Measurements from ENCODE around the gene MZB1. TPM values are rescaled to one million over a fixed set of nuclear protein-coding genes. Genes with fewer than 3 reads are reported as not detected.
A peak's percentile ranks its signal among the peaks of the same experiment; 100 is the strongest.

MZB1 gene
- polyA plus RNA-seq, 2 of the 4 experiments (the other 2 are of a cell fraction), result 0.09 TPM; not detected in 1

GRCh38 chr5:139392678-139393496 lies 3.2 kb upstream of the MZB1 start (continued):
- TF ChIP-seq CHD2 (IDR thresholded peaks at IDR 0.05; ENCODE audit: low read length, partially characterized antibody) (peak; percentile 64), EHMT2 (IDR thresholded peaks at IDR 0.05; ENCODE audit: low read depth) (no peak), CBX8 (IDR thresholded peaks at IDR 0.05) (no peak), POLR2AphosphoS2 (conservative IDR thresholded peaks at IDR 0.05; ENCODE audit: low read length) (0 out of 2 replicates have a peak, but pooled peaks have one; percentile 5), MAZ (IDR thresholded peaks at IDR 0.05; ENCODE audit: borderline replicate concordance, low read depth, low read length) (0 out of 2 replicates have a peak, but pooled peaks have one; percentile 62), TFCP2L1 (CRISPR knock-in tag; IDR thresholded peaks at IDR 0.05) (0 out of 2 replicates have a peak, but pooled peaks have one; percentile 21)
- TF ChIP-seq, protein P1, sequence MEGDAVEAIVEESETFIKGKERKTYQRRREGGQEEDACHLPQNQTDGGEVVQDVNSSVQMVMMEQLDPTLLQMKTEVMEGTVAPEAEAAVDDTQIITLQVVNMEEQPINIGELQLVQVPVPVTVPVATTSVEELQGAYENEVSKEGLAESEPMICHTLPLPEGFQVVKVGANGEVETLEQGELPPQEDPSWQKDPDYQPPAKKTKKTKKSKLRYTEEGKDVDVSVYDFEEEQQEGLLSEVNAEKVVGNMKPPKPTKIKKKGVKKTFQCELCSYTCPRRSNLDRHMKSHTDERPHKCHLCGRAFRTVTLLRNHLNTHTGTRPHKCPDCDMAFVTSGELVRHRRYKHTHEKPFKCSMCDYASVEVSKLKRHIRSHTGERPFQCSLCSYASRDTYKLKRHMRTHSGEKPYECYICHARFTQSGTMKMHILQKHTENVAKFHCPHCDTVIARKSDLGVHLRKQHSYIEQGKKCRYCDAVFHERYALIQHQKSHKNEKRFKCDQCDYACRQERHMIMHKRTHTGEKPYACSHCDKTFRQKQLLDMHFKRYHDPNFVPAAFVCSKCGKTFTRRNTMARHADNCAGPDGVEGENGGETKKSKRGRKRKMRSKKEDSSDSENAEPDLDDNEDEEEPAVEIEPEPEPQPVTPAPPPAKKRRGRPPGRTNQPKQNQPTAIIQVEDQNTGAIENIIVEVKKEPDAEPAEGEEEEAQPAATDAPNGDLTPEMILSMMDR (IDR thresholded peaks at IDR 0.05), result peak; percentile 86

DNA sequence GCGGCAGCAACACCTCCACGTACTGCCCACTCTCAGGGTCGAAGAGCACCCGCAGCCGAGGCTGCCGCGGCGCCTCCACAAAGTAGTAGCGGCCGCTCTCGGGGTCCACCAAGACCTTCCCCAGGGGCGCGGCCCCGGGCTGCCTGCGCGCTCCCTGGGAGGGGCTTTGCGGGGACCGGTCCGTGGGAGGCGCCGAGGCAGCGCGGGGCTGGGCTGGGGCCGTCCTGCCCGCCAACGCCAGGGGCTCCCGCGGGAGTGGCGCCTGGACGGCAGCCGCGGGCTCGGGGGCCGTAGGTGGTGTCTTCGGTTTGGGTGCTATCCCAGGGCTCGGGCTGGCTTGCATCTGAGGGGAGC lies 2.6 kb upstream of the MZB1 start:
- ATAC-seq (peak; percentile 55 to 73; a peak in 5 of 6 replicates), FAIRE-seq (no peak), DNase-seq (ENCODE audit: low read depth in 1 of 2, low spot score in 1 of 2) (peak in 1 of 2 experiments; percentile 32)
- Histone ChIP-seq H3K27ac (peak overlapping the region; percentile 89 to 92), H3K4me1 (peaks cover 48% of the 10 kb centered on the region), H3K9me3 (no peaks in the 10 kb centered on the region), H3K4me3 (peak overlapping the region; percentile 85), H3K4me2 (peak overlapping the region; percentile 93)
- ChIA-PET CTCF (interaction anchor here (0.7 to 2.4 kb wide), 12 partner anchors 10 to 739 kb away, joined by 3 to 16 read pairs (median 4); partner anchors contain the start of genes MATR3 and PAIP2), POLR2A (interaction anchor here (0.6 to 3.1 kb wide), 6 partner anchors 9 to 50 kb away, joined by 3 to 18 read pairs (median 3); partner anchors contain the start of genes PAIP2 and SLC23A1)
- TF ChIP-seq ESRRA (IDR thresholded peaks at IDR 0.05; ENCODE audit: borderline replicate concordance, low read length), result no peak
- no peak for TF ChIP-seq ZC3H11A (IDR thresholded peaks at IDR 0.05)
- TF ChIP-seq HOXA7 (CRISPR knock-in tag; IDR thresholded peaks at IDR 0.05), result no peak
- no peak for TF ChIP-seq BHLHE40 (IDR thresholded peaks at IDR 0.05; ENCODE audit: low read depth, low read length)
- no peak for TF ChIP-seq TFCP2L1 (CRISPR knock-in tag; IDR thresholded peaks at IDR 0.05)
- TF ChIP-seq NR3C1 (IDR thresholded peaks at IDR 0.05), result no peak
- TF ChIP-seq BCL3 (IDR thresholded peaks at IDR 0.05), result 0 out of 3 replicates have a peak, but pooled peaks have one; percentile 24
- TF ChIP-seq POLR2AphosphoS2 (conservative IDR thresholded peaks at IDR 0.05; ENCODE audit: low read length), result 0 out of 2 replicates have a peak, but pooled peaks have one; percentile 48
- no peak for TF ChIP-seq SMC3 (IDR thresholded peaks at IDR 0.05)
- TF ChIP-seq NPAS2 (CRISPR knock-in tag; IDR thresholded peaks at IDR 0.05; ENCODE audit: borderline replicate concordance), result no peak
- TF ChIP-seq EHMT2 (IDR thresholded peaks at IDR 0.05; ENCODE audit: low read depth), result no peak
- peak; percentile 50 to 55; a peak in 3 of 5 replicates for TF ChIP-seq JUN (IDR thresholded peaks at IDR 0.05)
- TF ChIP-seq RFX5 (IDR thresholded peaks at IDR 0.05), result no peak
- no peak for TF ChIP-seq ATOH8 (CRISPR knock-in tag; IDR thresholded peaks at IDR 0.05; ENCODE audit: low read depth)
- TF ChIP-seq PHF8 (IDR thresholded peaks at IDR 0.05; ENCODE audit: borderline replicate concordance, low read depth), result peak; percentile 47; the same call in 1 of the 2 replicates
- WGBS (ENCODE audit: missing lambda C conversion rate), result 3% methylated on average over 11 of the region's 36 CpGs
